H9 (cell line): ENCODE data around the gene CDH1. TPM values are rescaled to one million over a fixed set of nuclear protein-coding genes. Genes with fewer than 3 reads are reported as not detected.
A peak's percentile ranks its signal among the peaks of the same experiment; 100 is the strongest.

ENCODE experiments used
- DNase-seq: peaks from one replicate; pipeline ENCODE4 v3.0.0-alpha.2; 2017
- H2AFZ ChIP-seq: one replicate; pipeline ENCODE4 v1.6.1; 2013; ENCODE audit warnings: mild to moderate bottlenecking, low read length, control low read depth, moderate library complexity
- H2AK5ac ChIP-seq: 2 replicates; pipeline ENCODE4 v1.6.1; 2013; ENCODE audit warnings: low read length, control low read depth, mixed read lengths; ENCODE audit not compliant: insufficient read length
- H2BK120ac ChIP-seq: one replicate; pipeline ENCODE4 v1.6.1; 2013; ENCODE audit warnings: low read depth, mild to moderate bottlenecking, low read length, control low read depth, inconsistent platforms; ENCODE audit not compliant: poor library complexity, severe bottlenecking
- H2BK12ac ChIP-seq: 2 replicates; pipeline ENCODE4 v1.6.1; 2013; ENCODE audit warnings: low read length, control low read depth, mixed read lengths, low read depth; ENCODE audit not compliant: insufficient read length
- H2BK15ac ChIP-seq: 2 replicates; pipeline ENCODE4 v1.6.1; 2013; ENCODE audit warnings: low read depth, low read length, control low read depth
- H2BK20ac ChIP-seq: one replicate; pipeline ENCODE4 v1.6.1; 2013; ENCODE audit warnings: low read depth, mild to moderate bottlenecking, low read length, control low read depth, inconsistent platforms; ENCODE audit not compliant: poor library complexity, severe bottlenecking
- H2BK5ac ChIP-seq: 2 replicates; pipeline ENCODE4 v1.6.1; 2013; ENCODE audit warnings: low read length, control low read depth, mixed read lengths; ENCODE audit not compliant: insufficient read length
- H3K14ac ChIP-seq: 2 replicates; pipeline ENCODE4 v1.6.1; 2013; ENCODE audit warnings: low read length, control low read depth; ENCODE audit not compliant: insufficient read depth
- H3K18ac ChIP-seq: 2 replicates; pipeline ENCODE4 v1.6.1; 2013; ENCODE audit warnings: low read depth, mild to moderate bottlenecking, mixed read lengths, low read length, control low read depth; ENCODE audit not compliant: insufficient read length
- H3K23ac ChIP-seq: 2 replicates; pipeline ENCODE4 v1.6.1; 2013; ENCODE audit warnings: low read length, control low read depth, mixed read lengths, low read depth; ENCODE audit not compliant: insufficient read length
- H3K23me2 ChIP-seq: 2 replicates; pipeline ENCODE4 v1.6.1; 2013; ENCODE audit warnings: low read depth, mild to moderate bottlenecking, mixed read lengths, low read length, control low read depth; ENCODE audit not compliant: insufficient read length, poor library complexity, severe bottlenecking
- H3K27ac ChIP-seq: 2 replicates; pipeline ENCODE4 v1.5.1; 2013; ENCODE audit warnings: low read length, control low read depth, mixed read lengths, low read depth; ENCODE audit not compliant: insufficient read length
- H3K27me3 ChIP-seq: 2 replicates; pipeline ENCODE4 v1.6.1; 2013; ENCODE audit warnings: low read length, control low read depth, inconsistent platforms; ENCODE audit not compliant: insufficient read depth
- H3K4ac ChIP-seq: 2 replicates; pipeline ENCODE4 v1.6.1; 2013; ENCODE audit warnings: low read depth, mild to moderate bottlenecking, control low read depth, inconsistent platforms, low read length, moderate library complexity
- H3K4me1 ChIP-seq: 2 replicates; pipeline ENCODE4 v1.6.1; 2013; ENCODE audit warnings: low read length, control low read depth, inconsistent platforms; ENCODE audit not compliant: insufficient read depth
- H3K4me2 ChIP-seq: 2 replicates; pipeline ENCODE4 v1.6.1; 2013; ENCODE audit warnings: low read length, control low read depth, mixed read lengths; ENCODE audit not compliant: insufficient read length, insufficient read depth
- H3K56ac ChIP-seq: 2 replicates; pipeline ENCODE4 v1.6.1; 2013; ENCODE audit warnings: low read depth, mild to moderate bottlenecking, mixed read lengths, low read length, control low read depth; ENCODE audit not compliant: insufficient read length
- H3K79me1 ChIP-seq: 2 replicates; pipeline ENCODE4 v1.6.1; 2013; ENCODE audit warnings: low read depth, mild to moderate bottlenecking, moderate library complexity, low read length, control low read depth, inconsistent platforms; ENCODE audit not compliant: insufficient read depth, poor library complexity, severe bottlenecking
- H3K79me2 ChIP-seq: 2 replicates; pipeline ENCODE4 v1.6.1; 2013; ENCODE audit warnings: low read length, control low read depth, inconsistent platforms; ENCODE audit not compliant: insufficient read depth
- H3K9ac ChIP-seq: 2 replicates; pipeline ENCODE4 v1.6.1; 2013; ENCODE audit warnings: low read length, control low read depth, mixed read lengths; ENCODE audit not compliant: insufficient read length; ENCODE audit errors: extremely low read depth
- H3K9me3 ChIP-seq: one replicate; pipeline ENCODE4 v1.6.1; 2013; ENCODE audit warnings: low read depth, low read length, inconsistent platforms; ENCODE audit not compliant: control insufficient read depth
- H3T11ph ChIP-seq: one replicate; pipeline ENCODE4 v1.6.1; 2013; ENCODE audit warnings: mild to moderate bottlenecking, low read length, control low read depth, inconsistent platforms
- H4K20me1 ChIP-seq: one replicate; pipeline ENCODE4 v1.6.1; 2013; ENCODE audit not compliant: control insufficient read depth, insufficient read length, insufficient read depth
- H4K5ac ChIP-seq: 2 replicates; pipeline ENCODE4 v1.6.1; 2013; ENCODE audit warnings: low read depth, mild to moderate bottlenecking, mixed read lengths, low read length, control low read depth; ENCODE audit not compliant: insufficient read length
- H4K8ac ChIP-seq: replicated peaks from 2 replicates; pipeline ENCODE4 v1.6.1; 2013; ENCODE audit warnings: low read length, control low read depth, mixed read lengths, low read depth; ENCODE audit not compliant: insufficient read length
- H4K91ac ChIP-seq: 2 replicates; pipeline ENCODE4 v1.6.1; 2013; ENCODE audit warnings: low read depth, mild to moderate bottlenecking, moderate library complexity, mixed read lengths, low read length, control low read depth; ENCODE audit not compliant: insufficient read length
- H3K27ac Mint-ChIP-seq, 3 experiments: 2 replicates in 2 of 3; 3 replicates in 1 of 3; pipeline ENCODE4 v1.8.0; 2020 to 2021; ENCODE audit warnings: mixed read lengths in 3 of 3, mild to moderate bottlenecking in 1 of 3, moderate library complexity in 1 of 3
- H3K27me3 Mint-ChIP-seq: 2 replicates; pipeline ENCODE4 v1.8.0; 2021; ENCODE audit warnings: low read depth, mild to moderate bottlenecking, moderate library complexity, mixed read lengths
- H3K36me3 Mint-ChIP-seq, 3 experiments: 2 replicates in 2 of 3; 3 replicates in 1 of 3; pipeline ENCODE4 v1.8.0; 2020 to 2021; ENCODE audit warnings: low read depth in 3 of 3, mixed read lengths in 3 of 3; ENCODE audit not compliant: insufficient read depth in 1 of 3
- H3K4me1 Mint-ChIP-seq, 2 experiments: 2 replicates each; pipeline ENCODE4 v1.8.0; 2020; ENCODE audit warnings: mixed read lengths in 2 of 2
- H3K4me3 Mint-ChIP-seq, 2 experiments: 2 replicates in 1 of 2; 3 replicates in 1 of 2; pipeline ENCODE4 v1.8.0; 2020 to 2021; ENCODE audit warnings: mild to moderate bottlenecking in 2 of 2, mixed read lengths in 2 of 2, moderate library complexity in 1 of 2
- H3K9me3 Mint-ChIP-seq, 2 experiments: 2 replicates in 1 of 2; 3 replicates in 1 of 2; pipeline ENCODE4 v1.8.0; 2020; ENCODE audit warnings: mild to moderate bottlenecking in 2 of 2, mixed read lengths in 2 of 2, moderate library complexity in 1 of 2
- WGBS: extraction: QIAGEN DNeasy Blood & Tissue Kit; methylation state at CpG from one replicate; pipeline ENCODE4 v1.1.7; 2013; ENCODE audit warnings: missing lambda C conversion rate, low lambda C conversion rate, mixed read lengths; ENCODE audit not compliant: insufficient read length; ENCODE audit errors: extremely low coverage; 5-methylcytosine and 5-hydroxymethylcytosine counted together
- total RNA-seq: library from RNA; stranded (reverse); gene quantifications from 2 replicates; pipeline ENCODE4 v1.2.1, GENCODE V29; 2021
- TF ChIP-seq, protein P1 (sequence below): fragments of 200-600 bp; sonication (generic); conservative IDR thresholded peaks from 3 replicates; pipeline ENCODE4 v1.8.0; 2021; ENCODE audit warnings: antibody characterized with exemption, mild to moderate bottlenecking

Gene CDH1
- total RNA-seq, 1 experiment from 2014 or later = 237 TPM

DNA sequence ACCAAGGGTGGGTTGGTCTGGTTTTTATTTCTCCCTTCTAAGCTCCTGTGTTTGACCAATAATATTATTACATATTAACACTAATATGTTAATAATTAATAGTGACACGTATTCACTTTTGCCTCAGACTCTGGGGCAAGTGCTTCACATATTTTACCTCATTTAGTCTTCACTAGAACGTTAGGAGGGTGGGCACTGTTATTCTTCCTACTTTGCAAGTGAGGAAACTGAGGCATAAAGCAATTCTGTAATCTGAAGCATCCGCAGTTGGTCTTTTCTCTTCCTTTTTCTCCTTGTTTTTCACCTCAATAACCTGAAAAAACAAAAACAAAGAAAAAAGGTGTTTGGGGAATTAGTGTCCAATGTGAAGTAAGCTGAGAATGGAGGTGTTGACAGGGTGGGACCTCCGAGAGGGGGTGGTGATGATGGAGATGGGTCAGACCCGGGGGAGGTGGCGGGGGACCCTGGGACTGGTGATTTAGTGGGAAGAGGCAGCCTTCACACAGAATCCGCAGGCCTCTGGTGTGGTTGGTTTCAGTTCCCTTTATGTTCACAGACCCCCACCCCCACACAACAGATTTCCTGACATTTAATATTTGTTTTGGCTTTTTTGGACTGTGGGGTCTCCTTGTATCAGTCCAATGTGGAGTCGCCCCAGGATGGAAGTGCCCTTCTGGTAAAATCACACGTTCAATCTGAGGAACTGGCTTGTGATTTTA lies 3.7 kb downstream of the CDH1 start:
- Histone ChIP-seq H3K27me3 (no peaks in the 10 kb centered on the region), H4K91ac (no peak overlapping the region), H4K5ac (no peak overlapping the region), H2AK5ac (no peak overlapping the region), H2BK120ac (no peak overlapping the region), H3T11ph (no peak overlapping the region), H3K79me1 (no peaks in the 10 kb centered on the region), H3K18ac (no peak overlapping the region), H3K14ac (no peak overlapping the region), H2BK5ac (no peak overlapping the region), H3K27ac (no peak overlapping the region), H4K8ac (no peak overlapping the region), H3K4me2 (no peak overlapping the region), H3K9me3 (no peaks in the 10 kb centered on the region), H3K79me2 (peaks cover 5% of the 10 kb centered on the region; the same call in 1 of the 2 replicates), H4K20me1 (no peaks in the 10 kb centered on the region), H3K23me2 (peaks cover 15% of the 10 kb centered on the region), H3K56ac (no peak overlapping the region), H2BK15ac (no peak overlapping the region), H2AFZ (no peak overlapping the region), H3K9ac (no peak overlapping the region), H3K4me1 (peaks cover 13% of the 10 kb centered on the region; the same call in 1 of the 2 replicates), H3K4ac (no peak overlapping the region), H2BK12ac (no peak overlapping the region), H3K23ac (no peak overlapping the region), H2BK20ac (no peak overlapping the region)
- Mint-ChIP-seq H3K27me3 (peaks cover 2% of the 10 kb centered on the region; the same call in 1 of the 2 replicates), H3K4me1 (peaks cover 60 to 67% of the 10 kb centered on the region in 2 experiments), H3K27ac (peak overlapping the region in 1 of 3 experiments; percentile 96; a peak in 3 of 7 replicates), H3K4me3 (peak overlapping the region in 1 of 2 experiments; percentile 22; a peak in 1 of 5 replicates), H3K36me3 (peaks cover 10 to 26% (median 21%) of the 10 kb centered on the region in 3 experiments), H3K9me3 (no peaks in the 10 kb centered on the region; a peak in 2 of 5 replicates)
- TF ChIP-seq, protein P1, sequence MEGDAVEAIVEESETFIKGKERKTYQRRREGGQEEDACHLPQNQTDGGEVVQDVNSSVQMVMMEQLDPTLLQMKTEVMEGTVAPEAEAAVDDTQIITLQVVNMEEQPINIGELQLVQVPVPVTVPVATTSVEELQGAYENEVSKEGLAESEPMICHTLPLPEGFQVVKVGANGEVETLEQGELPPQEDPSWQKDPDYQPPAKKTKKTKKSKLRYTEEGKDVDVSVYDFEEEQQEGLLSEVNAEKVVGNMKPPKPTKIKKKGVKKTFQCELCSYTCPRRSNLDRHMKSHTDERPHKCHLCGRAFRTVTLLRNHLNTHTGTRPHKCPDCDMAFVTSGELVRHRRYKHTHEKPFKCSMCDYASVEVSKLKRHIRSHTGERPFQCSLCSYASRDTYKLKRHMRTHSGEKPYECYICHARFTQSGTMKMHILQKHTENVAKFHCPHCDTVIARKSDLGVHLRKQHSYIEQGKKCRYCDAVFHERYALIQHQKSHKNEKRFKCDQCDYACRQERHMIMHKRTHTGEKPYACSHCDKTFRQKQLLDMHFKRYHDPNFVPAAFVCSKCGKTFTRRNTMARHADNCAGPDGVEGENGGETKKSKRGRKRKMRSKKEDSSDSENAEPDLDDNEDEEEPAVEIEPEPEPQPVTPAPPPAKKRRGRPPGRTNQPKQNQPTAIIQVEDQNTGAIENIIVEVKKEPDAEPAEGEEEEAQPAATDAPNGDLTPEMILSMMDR = no peak
- DNase-seq = no peak
- no CpG with 5 or more reads among the region's 9 CpGs for WGBS
